IPS-11a (cell line): ENCODE data around the gene TIGAR.

Experiments used
- H3K4me3 ChIP-seq: one replicate; pipeline ENCODE4 v1.5.1; 2013; ENCODE audit warnings: low read depth, low read length, control low read depth

The TIGAR gene

DNA sequence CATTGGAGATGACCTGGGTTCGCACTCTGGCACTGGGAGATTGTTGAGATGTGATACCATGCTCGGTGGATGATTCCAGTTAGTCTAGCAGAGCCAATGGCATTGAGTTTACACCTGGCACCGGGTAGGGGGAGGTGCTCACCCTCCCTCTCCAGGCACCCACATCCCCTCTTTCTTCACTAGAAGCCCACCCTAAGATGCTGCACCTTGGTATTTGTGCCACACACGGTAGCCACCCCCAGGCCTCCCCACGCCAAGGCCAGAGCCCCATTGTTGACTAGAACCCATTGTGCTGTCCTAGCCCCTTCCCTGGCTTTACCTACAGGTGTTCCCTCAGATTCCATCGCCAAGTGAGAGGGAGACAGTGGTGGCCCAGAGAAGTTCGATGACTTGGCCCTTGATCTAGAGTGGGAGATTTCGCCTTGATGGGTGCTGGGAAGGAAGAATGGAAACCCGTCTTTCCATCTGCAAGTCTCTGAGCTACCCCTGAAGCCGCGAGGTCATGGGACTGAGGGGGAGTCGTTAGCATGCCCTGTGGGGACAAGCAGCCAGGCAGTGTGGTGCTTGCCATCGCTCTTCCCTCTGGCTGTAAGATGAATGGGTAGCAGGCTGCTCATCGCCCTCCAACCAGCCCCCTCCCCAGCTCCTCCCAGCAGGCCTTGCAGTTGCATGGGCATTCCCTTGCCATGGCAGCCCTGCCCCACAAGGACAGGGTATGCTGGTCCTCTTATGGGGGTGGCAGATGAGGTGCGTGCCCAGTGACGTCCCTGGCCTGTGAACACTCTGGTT, 38.7 kb upstream of the TIGAR start:
- H3K4me3 ChIP-seq: no peak overlapping the region

DNA sequence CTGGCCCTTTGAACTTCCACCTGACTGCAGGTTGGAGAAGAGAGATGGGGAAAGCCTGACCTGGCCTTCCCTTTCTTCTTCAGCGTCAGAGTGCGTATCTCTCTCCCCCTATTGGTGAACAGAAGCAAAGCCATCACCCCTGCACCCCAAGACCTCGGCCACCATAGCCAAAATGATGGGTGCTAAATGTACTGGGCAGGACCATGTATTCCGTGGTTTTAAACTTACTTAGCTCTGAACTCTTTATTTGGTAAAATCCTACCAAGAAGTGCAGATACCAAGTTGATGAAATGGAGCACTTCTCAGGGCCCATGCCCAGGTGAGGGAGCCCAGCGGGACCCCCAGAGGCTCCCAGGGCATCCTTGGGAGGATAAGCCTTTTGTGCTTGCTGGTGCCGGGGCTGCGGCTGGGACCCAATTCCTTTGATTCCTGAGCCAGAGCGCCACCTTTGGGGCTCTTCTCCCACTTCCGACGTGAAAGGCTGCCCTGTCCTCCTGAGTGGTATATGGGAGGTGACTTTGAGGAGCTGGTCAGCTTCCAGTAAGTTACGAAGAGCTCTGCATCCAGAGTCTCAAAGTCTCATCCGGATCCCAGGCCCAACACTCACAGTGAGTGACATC, 38.0 kb upstream of the TIGAR start:
- H3K4me3 ChIP-seq: no peak overlapping the region

DNA sequence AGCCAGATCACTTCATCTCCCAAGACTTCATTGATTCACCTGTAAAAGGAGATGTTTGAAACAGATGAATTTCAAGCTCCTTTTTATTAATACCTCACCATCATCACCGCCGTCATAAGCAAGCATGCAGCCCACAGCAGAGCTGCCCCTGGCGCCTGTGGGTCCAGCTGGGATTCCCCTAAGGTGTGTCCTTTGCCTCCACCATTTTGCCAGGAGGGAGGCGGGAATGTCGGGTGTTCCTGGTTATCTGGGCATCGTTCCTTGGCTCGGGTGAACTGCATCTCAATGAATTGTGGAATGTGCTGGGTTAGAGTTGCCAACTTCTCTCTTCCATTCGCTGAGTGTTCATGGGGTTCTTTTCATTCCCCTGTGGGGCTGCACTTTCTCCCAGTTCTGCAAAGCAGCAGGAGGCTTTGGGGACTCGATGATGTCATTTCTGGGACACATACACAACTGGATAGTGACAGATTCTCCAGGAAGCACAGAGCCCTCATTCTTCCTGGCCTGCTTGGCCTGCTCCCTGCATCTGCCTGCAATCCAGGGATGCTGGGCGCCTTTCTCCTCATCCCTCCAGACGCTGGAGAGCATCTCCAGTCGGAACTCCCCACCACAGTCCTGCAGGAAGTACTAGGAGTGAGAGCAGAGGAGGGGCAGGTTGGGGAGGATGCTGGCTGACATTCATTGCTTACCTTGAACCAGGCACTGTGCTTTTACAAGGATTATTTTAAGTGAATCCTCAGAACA, 37.3 kb upstream of the TIGAR start:
- no peak overlapping the region for H3K4me3 ChIP-seq

DNA sequence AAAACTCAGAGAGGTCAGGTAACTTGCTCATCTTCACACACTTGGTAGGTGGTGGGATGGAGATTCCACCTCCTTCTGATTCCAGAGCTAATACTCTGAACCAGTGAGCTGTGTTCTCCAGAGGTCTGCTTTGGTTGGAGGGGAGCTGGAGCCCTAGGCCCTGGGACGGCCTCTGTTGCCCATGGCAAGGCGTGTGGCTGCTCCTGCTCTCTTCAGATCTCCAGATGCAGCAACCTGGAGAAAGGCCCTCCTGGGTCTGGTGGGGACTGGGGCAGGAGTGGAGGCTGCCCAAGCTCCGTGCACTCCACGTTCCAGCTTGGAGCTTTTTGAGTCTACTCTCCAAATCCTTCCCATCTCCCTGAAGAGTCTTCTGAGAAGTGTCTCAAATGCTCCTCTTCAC, 36.7 kb upstream of the TIGAR start:
- no peak overlapping the region for H3K4me3 ChIP-seq

DNA sequence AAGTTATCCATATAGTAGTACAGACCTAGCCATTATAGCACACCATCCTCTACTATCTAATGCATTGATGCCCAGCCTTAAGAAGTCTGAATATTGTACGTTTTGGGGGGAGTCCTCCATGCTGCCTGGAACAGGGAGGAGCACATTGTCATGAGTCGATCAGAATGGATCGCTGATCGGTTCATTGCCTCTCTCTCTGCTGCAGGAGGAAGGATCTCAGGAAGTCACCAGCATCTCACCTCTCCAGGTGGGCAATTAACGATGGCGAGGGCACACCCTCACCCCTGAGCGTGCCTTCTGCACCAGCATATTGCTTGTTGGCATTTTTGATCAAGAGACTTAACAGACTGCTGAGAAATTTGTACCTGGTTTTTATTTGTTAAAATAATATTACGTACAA, 35.9 kb upstream of the TIGAR start:
- H3K4me3 ChIP-seq: no peak overlapping the region

DNA sequence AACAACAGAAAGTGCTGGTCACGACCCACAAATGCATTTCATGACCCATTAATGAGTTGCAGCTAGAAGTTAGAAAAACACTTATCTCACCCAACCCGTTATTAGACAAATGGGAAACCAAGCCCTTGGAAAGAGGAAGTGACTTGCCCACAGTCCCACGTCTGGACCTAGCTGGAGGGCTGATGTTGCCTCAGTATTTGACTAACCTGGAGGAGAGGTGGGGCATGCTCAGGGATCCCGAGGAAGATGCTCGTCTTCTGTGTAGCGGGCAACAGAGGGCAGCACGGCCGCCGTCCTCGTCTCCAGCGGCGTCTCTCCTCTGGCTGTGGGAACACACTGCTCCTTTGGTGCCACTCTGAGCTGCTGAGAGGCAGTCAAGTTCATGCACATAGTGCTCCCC, 34.8 kb upstream of the TIGAR start:
- no peak overlapping the region for H3K4me3 ChIP-seq

DNA sequence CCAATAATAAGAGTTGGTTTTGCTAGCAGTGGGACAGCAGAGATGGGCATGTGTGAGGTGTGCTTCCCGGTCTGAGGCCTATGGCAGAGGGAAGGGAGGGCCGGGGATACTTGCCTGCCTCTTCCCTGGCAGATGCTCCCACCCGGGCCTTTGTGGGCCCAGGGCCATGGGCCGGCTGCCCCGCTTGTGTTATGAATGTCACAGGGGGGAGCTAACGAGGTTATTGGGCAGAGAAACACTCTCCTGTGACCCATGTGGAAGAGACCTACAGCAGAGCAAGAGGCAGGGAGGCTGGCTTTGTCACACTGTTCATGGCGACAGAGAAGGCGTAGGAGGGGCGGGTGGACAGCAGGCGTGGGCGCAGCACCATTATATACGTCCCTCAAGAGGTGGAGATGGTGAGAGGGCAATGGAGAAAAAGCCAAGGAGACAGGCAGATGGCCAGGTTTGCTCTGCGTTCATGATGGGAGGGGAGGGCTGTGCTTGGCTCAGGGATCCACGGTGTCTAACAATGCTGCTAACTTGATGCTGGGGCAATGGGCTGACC, 34.2 kb upstream of the TIGAR start:
- no peak overlapping the region for H3K4me3 ChIP-seq

DNA sequence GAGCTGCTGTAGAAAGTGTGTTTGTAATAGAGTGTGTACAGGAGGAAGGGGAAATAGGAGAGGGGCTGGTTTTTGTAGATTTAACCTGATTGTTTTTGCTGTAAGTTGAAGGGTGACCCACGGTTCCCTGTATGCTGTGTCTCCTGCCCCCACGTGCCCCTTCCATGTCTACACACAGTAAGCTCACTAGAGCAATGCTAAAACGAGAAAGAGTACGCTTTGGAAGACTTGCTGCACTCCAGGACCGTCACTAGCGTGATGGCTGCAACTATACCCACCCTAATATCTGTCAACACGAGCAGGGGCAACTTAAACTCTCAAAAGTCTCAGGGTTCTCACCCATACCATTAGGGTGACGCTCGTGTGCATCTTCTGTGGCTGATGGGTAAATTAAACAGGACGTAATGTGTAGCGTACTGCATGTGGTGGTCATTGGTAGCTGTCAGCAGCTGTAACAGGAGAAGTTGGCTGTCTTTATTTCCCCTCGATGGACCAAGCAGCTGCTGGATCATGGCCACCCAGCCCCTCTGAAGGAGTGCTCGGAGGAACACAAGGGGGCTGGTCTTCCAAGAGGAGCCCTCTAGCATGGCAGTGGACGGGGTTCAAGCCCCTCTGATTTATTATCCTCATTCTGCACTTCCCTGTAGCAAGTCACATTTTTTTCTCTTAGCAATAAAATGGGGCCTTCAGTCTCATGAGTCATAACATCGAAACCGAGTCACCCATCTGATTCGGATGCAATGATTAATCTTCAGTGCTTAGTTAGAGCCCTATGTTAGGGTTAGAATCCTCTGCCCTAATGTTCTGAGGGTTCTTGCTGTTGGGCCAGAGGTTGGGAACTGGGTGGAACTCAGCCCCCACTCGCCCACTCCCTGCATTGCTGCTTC, 33.4 kb upstream of the TIGAR start:
- H3K4me3 ChIP-seq: no peak overlapping the region

DNA sequence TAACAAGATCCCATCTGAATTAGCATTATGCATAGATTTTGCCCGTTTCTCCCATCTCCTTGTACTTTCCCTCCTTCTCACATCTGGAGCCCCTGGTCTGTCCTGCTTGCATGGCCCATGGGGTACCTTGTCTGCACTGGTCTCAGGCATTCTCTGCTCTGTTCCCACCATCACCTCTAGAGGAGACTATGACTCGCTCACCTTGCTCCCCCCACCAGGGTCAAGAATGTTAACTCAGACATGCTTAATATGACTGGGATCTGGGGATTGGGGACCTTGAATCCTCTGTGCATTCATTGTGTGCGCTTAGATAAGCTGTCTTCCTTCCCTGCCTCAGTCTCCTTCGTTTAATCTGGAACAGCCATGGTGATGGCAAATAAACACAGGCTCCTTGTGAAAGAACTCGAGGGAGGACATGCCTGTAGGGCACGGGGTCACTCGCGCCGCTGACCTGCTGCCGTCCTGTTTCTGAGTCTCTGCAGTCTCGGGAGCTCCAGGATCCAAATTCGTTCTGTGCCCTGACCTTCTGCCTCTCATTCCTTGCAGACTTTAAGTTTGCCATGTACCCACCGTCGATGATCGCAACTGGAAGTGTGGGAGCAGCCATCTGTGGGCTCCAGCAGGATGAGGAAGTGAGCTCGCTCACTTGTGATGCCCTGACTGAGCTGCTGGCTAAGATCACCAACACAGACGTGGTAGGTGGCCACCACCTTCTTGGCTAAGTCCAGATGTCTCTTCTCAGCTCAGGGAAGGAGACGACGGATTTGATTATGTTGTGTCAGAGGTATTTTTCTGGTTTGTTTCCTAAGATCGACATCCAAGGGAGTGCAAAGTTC, 32.5 kb upstream of the TIGAR start:
- no peak overlapping the region for H3K4me3 ChIP-seq

DNA sequence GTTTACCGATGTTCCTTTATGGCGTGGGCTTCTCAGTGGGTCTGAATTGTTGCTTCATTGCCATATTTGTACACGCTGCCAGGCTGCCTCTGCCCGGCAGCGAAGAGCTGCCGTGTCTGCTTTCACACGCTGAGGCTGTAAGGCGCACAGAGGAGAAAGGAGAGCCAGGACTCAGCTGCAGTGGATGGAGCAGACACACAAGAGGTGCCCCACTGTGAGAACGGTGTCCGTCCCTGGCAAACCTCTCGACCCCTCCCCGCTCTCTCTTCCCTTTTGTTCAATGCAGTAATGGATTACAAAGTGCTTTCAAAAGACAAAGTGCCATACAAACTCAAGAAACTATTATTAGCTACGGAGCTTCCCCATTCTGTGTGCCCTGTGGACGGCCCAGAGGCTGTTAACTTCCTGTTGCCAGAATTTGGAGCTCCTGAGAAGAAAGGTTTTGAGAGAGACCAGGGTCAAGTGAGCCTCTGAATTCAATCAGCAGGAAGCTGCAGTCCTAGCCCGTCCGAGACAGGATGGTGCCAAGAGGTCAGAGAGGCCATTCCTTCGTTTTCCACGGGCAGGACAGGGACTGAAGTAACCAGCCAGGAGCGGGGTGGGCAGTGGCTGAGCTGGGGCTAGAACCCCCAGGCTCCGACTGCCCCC, 31.7 kb upstream of the TIGAR start:
- no peak overlapping the region for H3K4me3 ChIP-seq

DNA sequence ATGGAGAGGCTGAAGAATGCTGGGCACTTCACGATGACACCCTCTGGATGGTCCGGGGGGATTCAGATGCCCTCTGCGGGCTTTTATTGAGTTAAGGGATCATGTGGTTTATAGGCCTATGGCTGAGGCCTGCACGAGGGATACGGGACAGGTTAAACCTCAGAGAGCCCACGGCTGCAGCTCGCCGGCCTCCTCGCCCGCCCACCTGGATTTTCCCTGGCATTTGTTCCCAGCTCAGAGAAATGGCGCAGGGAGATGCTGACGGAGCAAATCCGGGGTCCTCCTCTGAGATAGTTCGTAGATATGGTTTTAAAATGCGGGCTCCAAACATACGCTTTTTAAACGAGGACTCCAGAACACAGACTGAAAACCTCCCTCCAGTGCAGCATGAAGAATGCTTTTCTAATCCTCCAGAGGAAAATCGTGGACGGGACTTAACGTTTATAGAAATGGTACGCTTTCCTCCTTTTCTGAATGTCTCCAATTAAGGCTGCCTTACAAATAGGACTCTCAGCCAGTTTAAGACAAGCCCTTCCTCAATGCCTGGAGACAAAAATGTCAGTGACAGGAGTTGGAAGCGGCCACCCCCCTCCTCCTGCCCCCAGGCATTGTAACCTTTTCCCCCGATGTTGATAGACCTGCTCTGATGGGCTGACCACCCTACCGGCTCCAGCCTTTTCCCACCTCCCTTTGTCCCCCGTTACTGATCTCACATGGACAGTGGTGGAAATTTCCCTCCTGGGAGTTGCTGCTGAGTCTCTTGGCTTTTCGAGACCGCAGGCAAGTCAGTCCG, 30.8 kb upstream of the TIGAR start:
- no peak overlapping the region for H3K4me3 ChIP-seq

DNA sequence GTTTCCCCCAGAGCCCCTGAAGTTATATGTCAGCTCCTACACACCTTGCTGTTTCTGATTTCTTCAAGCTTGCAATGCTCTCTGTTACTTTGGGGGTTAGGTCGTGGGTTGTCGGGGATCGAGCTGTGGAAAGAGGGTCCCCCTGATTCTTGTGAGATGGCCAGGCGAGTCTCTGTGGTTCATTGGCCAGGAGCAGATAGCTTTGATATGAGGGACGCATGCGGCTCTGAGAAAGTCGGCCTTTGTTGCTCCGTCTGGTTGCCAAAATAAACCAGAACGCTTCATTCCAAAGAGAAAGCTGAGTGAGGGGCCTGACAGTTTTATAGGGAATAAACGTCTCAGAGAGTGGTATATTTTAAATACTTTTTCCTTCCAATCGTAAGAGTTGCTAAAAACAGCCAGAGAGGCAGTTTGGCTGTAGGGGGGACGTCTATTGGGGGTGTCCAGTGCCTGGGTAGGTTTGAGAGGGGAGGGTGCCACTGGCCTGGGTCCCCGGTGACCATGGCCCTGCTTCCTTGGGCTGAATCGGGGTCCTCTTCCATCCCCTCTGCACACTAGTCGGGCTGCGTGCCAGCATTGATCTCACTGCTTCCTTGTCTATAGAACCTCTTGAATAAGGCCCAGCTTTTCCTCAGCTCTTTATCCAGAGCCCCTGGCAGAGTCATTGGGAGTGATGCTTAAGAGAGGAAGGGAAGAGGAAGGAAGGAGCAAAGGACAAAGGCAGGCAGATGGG, 28.5 kb upstream of the TIGAR start:
- no peak overlapping the region for H3K4me3 ChIP-seq

DNA sequence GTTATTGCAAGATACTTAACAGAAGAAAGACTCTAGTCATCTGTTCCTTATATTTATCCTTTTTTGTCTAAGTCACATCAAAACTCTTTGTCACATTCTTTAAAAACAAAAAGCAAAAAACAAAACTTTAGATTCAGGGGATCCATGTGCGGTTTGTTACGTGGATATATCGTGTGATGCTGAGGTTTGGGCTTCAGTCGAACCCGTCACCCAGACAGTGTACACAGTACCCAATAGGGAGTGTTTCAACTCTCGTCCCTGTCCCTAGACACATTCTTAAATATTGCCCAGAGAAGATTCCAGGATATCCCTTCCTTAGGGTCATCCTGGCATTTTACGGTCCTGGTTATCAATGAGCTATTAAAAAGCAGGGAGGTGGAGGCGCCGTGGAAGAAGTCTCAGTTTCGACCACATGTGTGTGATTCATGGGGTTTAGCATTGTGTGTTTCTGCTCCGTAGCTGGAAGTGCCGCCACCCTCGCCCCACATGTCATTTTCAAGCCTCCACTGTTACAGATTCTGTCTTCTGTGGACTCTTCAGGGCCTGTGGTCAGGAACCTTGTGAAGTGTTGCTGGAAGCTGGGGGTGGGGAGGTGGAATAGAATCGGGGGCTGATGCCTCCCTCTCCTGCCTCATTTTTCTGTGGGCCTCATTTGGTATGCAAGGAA, 27.6 kb upstream of the TIGAR start:
- no peak overlapping the region for H3K4me3 ChIP-seq

DNA sequence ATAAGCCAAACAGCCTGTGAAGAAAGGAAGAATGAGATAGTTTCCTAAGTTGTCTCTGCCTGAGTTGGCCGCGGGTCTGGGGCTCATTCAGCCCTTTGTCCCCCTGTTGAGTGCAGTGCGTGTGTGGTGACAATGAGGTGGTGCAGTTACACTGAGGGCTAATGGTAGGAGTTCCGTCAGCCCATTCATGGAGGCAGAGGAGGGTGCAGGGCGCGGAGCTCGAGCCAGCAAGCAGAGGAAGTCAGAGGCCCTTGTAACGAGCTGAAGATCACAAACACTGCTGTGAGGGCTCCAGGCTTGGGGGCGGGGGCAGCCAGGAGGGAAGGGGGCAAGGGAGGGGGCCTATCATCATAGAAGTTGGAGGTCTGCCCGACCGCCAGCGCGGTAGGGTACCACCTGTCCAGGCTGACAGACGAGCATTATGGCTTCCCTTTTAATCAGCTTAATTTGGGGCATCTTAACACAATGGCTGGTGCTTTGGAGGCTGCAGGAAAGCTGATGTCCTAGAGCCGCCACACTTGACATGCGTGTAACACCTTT, 27.0 kb upstream of the TIGAR start:
- no peak overlapping the region for H3K4me3 ChIP-seq

DNA sequence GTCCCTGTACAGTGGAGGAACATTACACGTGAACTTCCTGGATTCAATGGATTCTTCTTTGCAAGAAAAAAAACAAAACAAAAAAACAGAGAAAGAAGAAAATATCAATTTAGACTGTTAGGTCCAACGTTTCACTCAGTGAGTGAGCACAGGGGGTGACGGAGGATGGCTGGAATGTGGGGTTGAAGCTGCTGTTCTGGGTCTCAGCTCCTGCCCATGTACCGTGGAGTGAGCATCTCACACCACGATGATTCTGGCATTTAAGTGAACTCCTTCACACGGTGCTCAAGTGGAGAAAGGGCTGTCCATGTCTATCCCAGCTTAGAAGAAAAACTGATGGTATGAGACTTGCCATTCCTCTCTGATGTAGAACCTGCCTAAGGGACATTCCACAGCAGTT, 24.3 kb upstream of the TIGAR start:
- no peak overlapping the region for H3K4me3 ChIP-seq

DNA sequence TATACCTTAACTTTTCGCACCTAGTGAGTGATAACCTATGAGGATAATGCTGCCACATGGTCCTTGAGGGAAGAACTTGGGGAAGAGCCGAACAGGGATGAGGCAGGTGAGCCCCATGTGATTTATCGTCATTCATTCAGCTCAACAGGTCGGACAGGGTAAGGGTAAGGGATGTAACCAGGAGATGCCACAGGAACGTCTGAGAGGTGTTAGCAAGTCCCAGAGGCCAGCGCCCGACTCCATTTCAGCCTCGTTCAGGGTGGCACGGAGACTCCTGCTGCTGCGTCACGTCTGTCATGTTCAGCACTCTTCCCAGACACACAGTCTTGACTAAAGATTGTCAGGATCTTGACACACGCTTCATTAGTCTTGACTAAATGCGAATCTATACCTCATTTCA, 23.4 kb upstream of the TIGAR start:
- H3K4me3 ChIP-seq: no peak overlapping the region

DNA sequence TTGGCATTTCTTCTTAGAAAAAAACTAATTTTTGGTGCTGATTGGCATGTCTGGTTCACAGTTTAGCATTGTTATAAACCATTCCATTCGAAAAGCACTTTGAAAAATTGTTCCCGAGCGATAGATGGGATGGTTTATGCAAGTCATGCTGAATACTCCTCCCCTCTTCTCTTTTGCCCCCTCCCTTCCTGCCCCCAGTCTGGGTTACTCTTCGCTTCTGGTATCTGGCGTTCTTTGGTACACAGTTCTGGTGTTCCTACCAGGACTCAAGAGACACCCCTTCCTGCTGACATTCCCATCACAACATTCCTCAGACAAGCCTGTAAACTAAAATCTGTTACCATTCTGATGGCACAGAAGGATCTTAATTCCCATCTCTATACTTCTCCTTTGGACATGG, 20.1 kb upstream of the TIGAR start:
- no peak overlapping the region for H3K4me3 ChIP-seq
